Heart left ventricle (tissue), 16 donors: ENCODE results near the gene SCAMP1. TPM values are rescaled to one million over a fixed set of nuclear protein-coding genes. Genes with fewer than 3 reads are reported as not detected.

ENCODE experiments used
- ATAC-seq, 4 donors: fragments of 200-7000 bp; cut with Tn5 transposase; one replicate each; pipeline ENCODE4 v1.9.1; 2020 to 2022; ENCODE audit warnings: moderate library complexity in 4 of 4, mild to moderate bottlenecking in 3 of 4, moderate number of reproducible peaks in 1 of 4
- DNase-seq, 5 donors: peaks; one replicate each; pipeline ENCODE4 v3.0.0-alpha.2; 2020
- H3K27ac ChIP-seq, 12 donors: fragments of 200-600 bp; sonication (generic) in 4 of 12; one replicate each; pipeline versions ENCODE4 v1.5.0 to v1.8.0; 2016 to 2022; ENCODE audit warnings: mild to moderate bottlenecking in 2 of 12
- H3K27me3 ChIP-seq, 9 donors: fragments of 200-600 bp; sonication (generic) in 2 of 9; one replicate each; pipeline versions ENCODE4 v1.5.1 to v1.8.0; 2016 to 2022; ENCODE audit warnings: mild to moderate bottlenecking in 3 of 9
- H3K36me3 ChIP-seq, 9 donors: fragments of 200-600 bp; sonication (generic) in 2 of 9; one replicate each; pipeline versions ENCODE4 v1.5.0 to v1.8.0; 2018 to 2022; ENCODE audit warnings: mild to moderate bottlenecking in 2 of 9
- H3K4me1 ChIP-seq, 12 donors: fragments of 200-600 bp; sonication (generic) in 4 of 12; one replicate each; pipeline versions ENCODE4 v1.5.0 to v1.8.0; 2016 to 2022; ENCODE audit warnings: mild to moderate bottlenecking in 3 of 12
- H3K4me3 ChIP-seq, 12 donors: fragments of 200-600 bp; sonication (generic) in 4 of 12; one replicate each; pipeline versions ENCODE4 v1.5.0 to v1.8.0; 2017 to 2022; ENCODE audit warnings: mild to moderate bottlenecking in 9 of 12, moderate library complexity in 4 of 12
- H3K9me3 ChIP-seq, 12 donors: fragments of 200-600 bp; sonication (generic) in 4 of 12; one replicate each; pipeline versions ENCODE4 v1.5.0 to v1.8.0; 2016 to 2022; ENCODE audit warnings: mild to moderate bottlenecking in 1 of 12
- CTCF ChIP-seq, 12 donors: fragments of 200-600 bp; sonication (generic) in 4 of 12; IDR thresholded peaks; one replicate each; pipeline versions ENCODE4 v1.5.0 to v1.8.0; 2018 to 2022; ENCODE audit warnings: antibody characterized with exemption in 12 of 12, mild to moderate bottlenecking in 5 of 12
- POLR2A ChIP-seq, 2 donors: fragments of 450-650 bp; IDR thresholded peaks; one replicate each; pipeline ENCODE4 v1.6.1; 2017; ENCODE audit warnings: antibody characterized with exemption in 2 of 2, mild to moderate bottlenecking in 2 of 2, moderate library complexity in 2 of 2
- WGBS, 4 donors: extraction: QIAGEN DNeasy Blood & Tissue Kit in 2 of 4; methylation state at CpG; one replicate each; pipeline versions ENCODE4 v1.1.5 to v1.1.7; 2013 to 2018; 5-methylcytosine and 5-hydroxymethylcytosine counted together
- intact Hi-C, 10 donors: fragments of 100-400 bp; cut with DNase I; formaldehyde crosslinking; loops; one replicate each; pipeline versions ENCODE4 v1.11.1 to v1.14.2; 2022
- polyA plus RNA-seq, 2 donors: library from polyadenylated mRNA; stranded (reverse); fragments of 200-250 nt; gene quantifications; one replicate each; pipeline ENCODE4 v1.2.3, GENCODE V29; 2013
- total RNA-seq, 9 donors: library from RNA; depleted of rRNA in 2 of 9; stranded (reverse); fragments of >200 nt in 2 of 9; fragmentation: NEBNext Ultra II Directional in 3 of 9; extraction: Animal tissue kit (Norgen Biotek cat#: 25700) in 3 of 9; gene quantifications; one replicate each; pipeline versions ENCODE4 v1.1.0 to v1.2.4, GENCODE V29; 2016 to 2023
- donor health status: ischemic (EF 13 %, LVEDD 7.1; RV severe dilation, severe dysfunction).
- donor health status: healthy with polysubstance abuse.
- donor health status: DM: no; HTN: yes; CAD: no.
- donor health status: DM: no; HTN: no; CAD: no.
- donor health status: ischemic (EF 25% LVEDD 6.9; RV normal size, moderate dysfunction).
- donor health status: ischemic (EF 25% LVEDD 5.7; RV mildly dilated, moderate dysfunction).
- donor health status: healthy.
- donor health status: DM: yes; HTN: yes; CAD: no.
- donor health status: ischemic (EF 35%, LVEDD 5.7; RV mildly dilated, moderate dysfunction).
- donor health status: nonischemic (EF 11% LVEDD 7.7; RV severe dilation, severe dysfunction).
- donor health status: DM: yes; HTN: yes; CAD: no.
- donor health status: PGD.
- donor health status: ischemic (EF 29% LVEDD 5.4; RV normal size, mild dysfunction).
- donor health status: nonischemic (EF 23%, LVEDD 6.1; RV moderate dilation, normal function).

Gene SCAMP1
- total and polyA plus RNA-seq, 11 donors: 6.9 to 40.6 (median 33.7) TPM

GRCh38 chr5:78473751-78474150 lies 113.3 kb downstream of the SCAMP1 start:
- Histone ChIP-seq H3K27ac (no peak overlapping the region), H3K4me3 (no peak overlapping the region), H3K27me3 (no peaks in the 10 kb centered on the region), H3K36me3 (peaks cover 0 to 25% (median 10%) of the 10 kb centered on the region in 9 donors), H3K4me1 (no peaks in the 10 kb centered on the region), H3K9me3 (no peaks in the 10 kb centered on the region)
- DNase-seq: no peak
- TF ChIP-seq CTCF (IDR thresholded peaks at IDR 0.05): no peak
- TF ChIP-seq POLR2A (IDR thresholded peaks at IDR 0.05): no peak
- intact Hi-C loops: loop anchor here in 2 of 10 donors (5.0 kb wide), 2 partner anchors 54 to 59 kb away; no protein-coding TSS in a partner anchor
- WGBS, 4 donors: 92 to 100% (median 97%) methylated on average over 1 of the region's 1 CpG
- no peak for ATAC-seq

GRCh38 chr5:78475370-78475769 lies 115.0 kb downstream of the SCAMP1 start:
- no peaks in the 10 kb centered on the region for H3K9me3 ChIP-seq
- no peaks in the 10 kb centered on the region for H3K27me3 ChIP-seq
- intact Hi-C loops: loop anchor here in 1 of 10 donors (5.0 kb wide), 1 partner anchor 52 kb away; no protein-coding TSS in a partner anchor
- TF ChIP-seq CTCF (IDR thresholded peaks at IDR 0.05): no peak
- no peak for TF ChIP-seq POLR2A (IDR thresholded peaks at IDR 0.05)
- no peak overlapping the region for H3K27ac ChIP-seq
- no peak for DNase-seq
- H3K4me3 ChIP-seq: no peak overlapping the region
- ATAC-seq: no peak
- WGBS, 4 donors: 94 to 99% (median 98%) methylated on average over 3 of the region's 3 CpGs
- H3K4me1 ChIP-seq: no peaks in the 10 kb centered on the region
- peaks cover 0 to 25% (median 10%) of the 10 kb centered on the region in 9 donors for H3K36me3 ChIP-seq

- 91 to 96% (median 94%) methylated on average over 1 of the region's 1 CpG for WGBS, 4 donors
- ATAC-seq: no peak
- intact Hi-C loops: loop anchor here in 1 of 10 donors (5.0 kb wide), 1 partner anchor 51 kb away; no protein-coding TSS in a partner anchor
- H3K4me1 ChIP-seq: no peaks in the 10 kb centered on the region
- H3K4me3 ChIP-seq: no peak overlapping the region
- no peaks in the 10 kb centered on the region for H3K27me3 ChIP-seq
- DNase-seq: no peak
- TF ChIP-seq CTCF (IDR thresholded peaks at IDR 0.05): no peak
- no peak for TF ChIP-seq POLR2A (IDR thresholded peaks at IDR 0.05)
- no peaks in the 10 kb centered on the region for H3K9me3 ChIP-seq
- H3K27ac ChIP-seq: no peak overlapping the region
- peaks cover 0 to 33% (median 13%) of the 10 kb centered on the region in 9 donors for H3K36me3 ChIP-seq
Measured at GRCh38 chr5:78476795-78477194, 116.4 kb downstream of the SCAMP1 start.

- intact Hi-C loops: no loop called here
- H3K27me3 ChIP-seq: no peaks in the 10 kb centered on the region
- peaks cover 0 to 51% (median 13%) of the 10 kb centered on the region in 12 donors for H3K4me1 ChIP-seq
- H3K36me3 ChIP-seq: peaks cover 0 to 25% (median 16%) of the 10 kb centered on the region in 9 donors
- no peaks in the 10 kb centered on the region for H3K9me3 ChIP-seq
- H3K4me3 ChIP-seq: no peak overlapping the region
- ATAC-seq: no peak
- 86 to 99% (median 94%) methylated on average over 1 of the region's 1 CpG for WGBS, 4 donors
- TF ChIP-seq POLR2A (IDR thresholded peaks at IDR 0.05) (no peak), CTCF (IDR thresholded peaks at IDR 0.05) (no peak)
- DNase-seq: no peak
- H3K27ac ChIP-seq: no peak overlapping the region
Measured at GRCh38 chr5:78482948-78483347, 122.5 kb downstream of the SCAMP1 start.
